PFSK-1 (cell line): Measurements from ENCODE around the gene GKN1.

Experiments used
- FOXP2 ChIP-seq: optimal IDR thresholded peaks from 2 replicates; pipeline ENCODE3; 2011; ENCODE audit warnings: borderline replicate concordance, control low read depth, inconsistent platforms; ENCODE audit not compliant: insufficient read depth; ENCODE audit errors: extremely low read length, extremely low read depth
- POLR2AphosphoS5 ChIP-seq: IDR thresholded peaks from 2 replicates; pipeline ENCODE4 v1.6.1; 2012; ENCODE audit warnings: low read depth, mild to moderate bottlenecking, control low read depth, low read length, moderate library complexity
- REST ChIP-seq, 2 experiments: IDR thresholded peaks; 2 replicates each; pipeline versions ENCODE4 v1.6.1 to v1.8.0; 2011 to 2012; ENCODE audit warnings: low read depth in 2 of 2, low read length in 2 of 2, control low read depth in 1 of 2, inconsistent platforms in 1 of 2, mild to moderate bottlenecking in 1 of 2, moderate library complexity in 1 of 2; ENCODE audit not compliant: insufficient read depth in 1 of 2
- SIN3A ChIP-seq: IDR thresholded peaks from 2 replicates; pipeline ENCODE4 v1.6.1; 2012; ENCODE audit warnings: mild to moderate bottlenecking, low read length, moderate library complexity, borderline replicate concordance; ENCODE audit not compliant: insufficient read depth
- TAF1 ChIP-seq: IDR thresholded peaks from 2 replicates; pipeline ENCODE4 v1.6.1; 2012; ENCODE audit warnings: low read length, control low read depth, borderline replicate concordance; ENCODE audit not compliant: insufficient read depth

The GKN1 gene

GRCh38 chr2:69026691-69027459, 52.4 kb downstream of the GKN1 start:
- TF ChIP-seq FOXP2 (no peak), REST (IDR thresholded peaks at IDR 0.05; ENCODE audit: insufficient read depth in 1 of 2, low read depth in 2 of 2, low read length in 2 of 2) (no peak), SIN3A (no peak), TAF1 (no peak), POLR2AphosphoS5 (no peak)
